GM10248 (cell line): ENCODE measurements around the gene SPN.

Experiments used
- CTCF ChIA-PET: fragments of 300-600 bp; sonication (Branson Sonifier 250); formaldehyde crosslinking; extraction: SDS; loops from one replicate; lab custom pipeline; 2021; ENCODE audit warnings: antibody characterized with exemption; lab: Yijun Ruan, JAX
- POLR2A ChIA-PET: fragments of 350-650 bp; sonication (Branson Sonifier 250); formaldehyde crosslinking; extraction: SDS; loops from one replicate; lab custom pipeline; 2020; ENCODE audit warnings: antibody characterized with exemption; lab: Yijun Ruan, JAX
- DNase-seq: peaks from one replicate; pipeline ENCODE4 v3.0.0; 2012; ENCODE audit errors: extremely low spot score
- CTCF ChIP-seq: IDR thresholded peaks from 2 replicates; pipeline ENCODE4 v1.5.1; 2012; ENCODE audit warnings: mild to moderate bottlenecking, low read depth; ENCODE audit errors: extremely low read depth, missing control alignments, control extremely low read depth

SPN gene

GRCh38 chr16:29658705-29659104 is 4.3 kb upstream of the SPN start:
- POLR2A ChIA-PET = interaction anchor here (0.7 kb wide), 1 partner anchor 1170 kb away, joined by 5 read pairs; no protein-coding TSS in a partner anchor
- no peak for DNase-seq
- no peak for TF ChIP-seq CTCF
- CTCF ChIA-PET = no interaction called here

- ChIA-PET CTCF (interaction anchor here (1.3 to 3.3 kb wide), 7 partner anchors 9 to 128 kb away, joined by 4 to 14 read pairs (median 6); partner anchors contain the start of gene KIF22), POLR2A (interaction anchor here (0.6 to 1.3 kb wide), 5 partner anchors 9 to 509 kb away, joined by 3 to 6 read pairs (median 3); partner anchors contain the start of gene QPRT)
- DNase-seq = peak; percentile 44
- TF ChIP-seq CTCF = no peak
Observed at GRCh38 chr16:29662000-29662728, 883 bp upstream of the SPN start.

- DNase-seq = peak; percentile 75
- ChIA-PET POLR2A (interaction anchor here (0.7 to 1.3 kb wide), 4 partner anchors 11 to 509 kb away, joined by 3 read pairs; partner anchors contain the start of gene QPRT), CTCF (interaction anchor here (1.3 to 3.3 kb wide), 7 partner anchors 10 to 127 kb away, joined by 4 to 14 read pairs (median 6); partner anchors contain the start of gene KIF22)
- no peak for TF ChIP-seq CTCF
Observed at GRCh38 chr16:29662729-29663015, 375 bp upstream of the SPN start.

GRCh38 chr16:29663807-29664090 is 702 bp downstream of the SPN start:
- peak; percentile 40 for DNase-seq
- ChIA-PET CTCF (interaction anchor here (1.6 to 3.3 kb wide), 6 partner anchors 11 to 126 kb away, joined by 5 to 14 read pairs (median 6); partner anchors contain the start of gene KIF22), POLR2A (interaction anchor here (1.1 to 1.3 kb wide), 2 partner anchors 10 to 12 kb away, joined by 3 read pairs; no protein-coding TSS in a partner anchor)
- TF ChIP-seq CTCF = no peak

GRCh38 chr16:29664091-29664921 is 1.3 kb downstream of the SPN start:
- no peak for TF ChIP-seq CTCF
- CTCF ChIA-PET = interaction anchor here (1.4 to 3.3 kb wide), 5 partner anchors 13 to 27 kb away, joined by 3 to 14 read pairs (median 5); no protein-coding TSS in a partner anchor
- POLR2A ChIA-PET = interaction anchor here (1.1 kb wide), 1 partner anchor 10 kb away, joined by 3 read pairs; no protein-coding TSS in a partner anchor
- peak; percentile 46 for DNase-seq
